ENCODE measurements around the gene RXYLT1.

The RXYLT1 gene

GRCh38 chr12:63844391-63845341 is 65.0 kb downstream of the RXYLT1 start, which contains the start of gene SRGAP1:
SRGAP1 (plus strand) TSS chr12:63844700; CDS start chr12:63844817, 117 bp downstream.
- peak; percentile 5 for DNase-seq

- DNase-seq, result no peak
These were observed 66.0 kb downstream of the RXYLT1 start for GRCh38 chr12:63845726-63846125.

GRCh38 chr12:63846238-63846967 is 66.7 kb downstream of the RXYLT1 start:
- no peak for DNase-seq

GRCh38 chr12:63848450-63848849 is 68.7 kb downstream of the RXYLT1 start:
- no peak for DNase-seq

GRCh38 chr12:63849106-63849620 is 69.5 kb downstream of the RXYLT1 start:
- DNase-seq, result no peak

GRCh38 chr12:63849641-63850040 is 69.9 kb downstream of the RXYLT1 start:
- DNase-seq, result no peak

GRCh38 chr12:63853978-63854377 is 74.3 kb downstream of the RXYLT1 start:
- no peak for DNase-seq

GRCh38 chr12:63855299-63855698 is 75.6 kb downstream of the RXYLT1 start:
- DNase-seq, result no peak

- no peak for DNase-seq
These were observed 78.3 kb downstream of the RXYLT1 start for GRCh38 chr12:63857771-63858670.
